ES-I3 (cell line): ENCODE results near the gene KRTAP13-3.

Experiments used
- H3K36me3 ChIP-seq: 2 replicates; pipeline ENCODE4 v1.6.1; 2013; ENCODE audit warnings: mild to moderate bottlenecking, low read length, control low read depth, moderate library complexity; ENCODE audit not compliant: insufficient read depth
- H3K4me1 ChIP-seq: 2 replicates; pipeline ENCODE4 v1.6.1; 2013; ENCODE audit warnings: mild to moderate bottlenecking, control low read depth, low read length; ENCODE audit not compliant: insufficient read depth
- H3K9ac ChIP-seq: 2 replicates; pipeline ENCODE4 v1.6.1; 2013; ENCODE audit warnings: low read depth, mild to moderate bottlenecking, low read length, moderate library complexity
- H3K9me3 ChIP-seq: 2 replicates; pipeline ENCODE4 v1.6.1; 2013; ENCODE audit warnings: mild to moderate bottlenecking, low read length, moderate library complexity; ENCODE audit not compliant: control insufficient read depth, insufficient read depth

KRTAP13-3 gene

GRCh38 chr21:30395731-30396130 lies 30.0 kb downstream of the KRTAP13-3 start, which contains the start of gene KRTAP13-1:
TSS of gene KRTAP13-1 (plus strand) at chr21:30396031. CDS start at chr21:30396087, 56 bp downstream.
- no peak within 1 kb of the TSS for H3K9ac ChIP-seq
- no peaks in the 10 kb centered on the region for H3K36me3 ChIP-seq
- H3K4me1 ChIP-seq, result no peaks in the 10 kb centered on the region
- no peaks in the 10 kb centered on the region for H3K9me3 ChIP-seq

- H3K36me3 ChIP-seq, result no peaks in the 10 kb centered on the region
- H3K4me1 ChIP-seq, result no peaks in the 10 kb centered on the region
- no peak overlapping the region for H3K9ac ChIP-seq
- no peaks in the 10 kb centered on the region for H3K9me3 ChIP-seq
Observed at GRCh38 chr21:30391492-30392025, 34.2 kb downstream of the KRTAP13-3 start.

GRCh38 chr21:30382201-30382600 lies 43.5 kb downstream of the KRTAP13-3 start:
- no peaks in the 10 kb centered on the region for H3K4me1 ChIP-seq
- no peak overlapping the region for H3K9ac ChIP-seq
- no peaks in the 10 kb centered on the region for H3K9me3 ChIP-seq
- no peaks in the 10 kb centered on the region for H3K36me3 ChIP-seq
